Stimulated activated naive CD8-positive, alpha-beta T cell treated with anti-CD3 and anti-CD28 coated beads, Interleukin-15, amount 100 ng/mL, for 72 hours (primary cell): ENCODE results near the gene CRBN.
A peak's percentile ranks its signal among the peaks of the same experiment; 100 is the strongest.

Experiments used
- ATAC-seq: fragments of 150-1000 bp; cut with Tn5 transposase; 2 replicates; pipeline ENCODE4 v1.10.0; 2021; ENCODE audit warnings: mild to moderate bottlenecking, moderate library complexity
- DNase-seq, 2 donors: peaks; one replicate each; pipeline ENCODE4 v3.0.0; 2021 to 2022
- H3K27ac Mint-ChIP-seq, 2 donors: one replicate each; pipeline ENCODE4 v1.8.0; 2022; ENCODE audit warnings: mild to moderate bottlenecking in 2 of 2, mixed read lengths in 2 of 2, moderate library complexity in 2 of 2
- H3K27me3 Mint-ChIP-seq: one replicate; pipeline ENCODE4 v1.8.0; 2022; ENCODE audit warnings: mixed read lengths
- H3K4me1 Mint-ChIP-seq: one replicate; pipeline ENCODE4 v1.8.0; 2022; ENCODE audit warnings: mild to moderate bottlenecking, mixed read lengths
- H3K4me3 Mint-ChIP-seq, 2 donors: one replicate each; pipeline ENCODE4 v1.8.0; 2022; ENCODE audit warnings: mild to moderate bottlenecking in 2 of 2, mixed read lengths in 2 of 2, moderate library complexity in 1 of 2
- H3K9me3 Mint-ChIP-seq, 2 donors: one replicate each; pipeline ENCODE4 v1.8.0; 2022; ENCODE audit warnings: mixed read lengths in 2 of 2

CRBN gene

DNA sequence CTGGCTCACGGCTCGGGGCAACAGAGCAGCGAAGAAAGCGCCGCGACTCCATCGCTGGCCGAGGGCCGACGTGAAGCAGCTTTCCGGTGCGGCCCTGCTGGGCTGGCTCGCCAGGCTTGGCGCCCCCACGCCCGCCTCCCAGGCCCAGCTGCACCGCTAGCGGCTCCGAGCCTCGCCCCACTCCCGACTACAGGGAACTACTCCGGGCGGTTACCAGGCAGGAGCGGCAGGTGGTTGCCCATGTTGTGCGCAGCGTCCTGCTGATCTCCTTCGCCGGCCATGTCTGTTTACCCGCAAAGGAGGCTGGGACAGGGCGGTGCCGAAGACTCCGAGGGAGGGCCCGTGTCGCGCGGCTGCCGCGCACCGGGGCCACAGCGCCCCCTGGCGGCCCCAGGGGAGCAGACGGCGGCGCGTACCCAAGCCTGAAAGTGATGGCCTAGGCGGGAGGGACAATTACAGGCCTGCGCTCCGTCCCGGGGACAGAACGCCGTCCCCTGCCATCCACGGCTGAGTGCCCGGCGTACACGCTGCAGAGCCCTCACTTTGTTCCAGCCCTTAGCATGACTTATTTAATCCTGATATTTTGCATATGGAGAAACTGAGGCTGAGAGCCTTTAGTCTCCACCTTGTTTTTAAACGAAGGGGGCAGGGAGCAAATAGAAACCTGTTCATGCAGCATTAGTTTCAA is at the start of gene CRBN:
Gene CRBN (minus strand): TSS at position 285 of the 688 bp plus-strand sequence. CDS start 4 bp downstream, at position 281.
- peak; percentile 89 for DNase-seq
- Mint-ChIP-seq H3K27me3 (no peaks in the 10 kb centered on the region), H3K9me3 (no peaks in the 10 kb centered on the region), H3K4me1 (peaks cover 50% of the 10 kb centered on the region), H3K4me3 (peak within 1 kb of the TSS; percentile 87 to 96), H3K27ac (peak within 1 kb of the TSS; percentile 59 to 96)
- ATAC-seq, result peak; percentile 95

DNA sequence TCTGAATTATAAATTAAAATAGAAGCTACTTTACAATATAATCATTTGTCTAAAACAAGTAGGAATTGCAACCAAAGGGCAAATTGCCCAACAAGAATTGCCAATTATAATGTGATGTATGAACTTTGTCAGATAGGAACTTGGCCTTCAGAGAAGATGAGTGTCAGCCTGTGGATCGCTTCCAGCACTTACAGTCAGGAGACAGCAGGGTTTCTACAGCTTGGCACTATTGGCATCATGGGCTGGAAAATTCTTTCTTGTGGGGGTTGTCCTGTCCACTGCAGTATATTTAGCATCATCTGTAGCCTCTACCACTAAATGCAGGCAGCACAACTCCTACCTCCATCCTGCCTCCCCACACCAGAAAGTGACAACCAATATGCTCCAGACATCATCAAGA is 48.1 kb upstream of the CRBN start:
- Mint-ChIP-seq H3K4me1 (no peaks in the 10 kb centered on the region), H3K9me3 (peaks cover 7 to 9% of the 10 kb centered on the region in 2 donors), H3K27ac (no peak overlapping the region), H3K4me3 (no peak overlapping the region), H3K27me3 (no peaks in the 10 kb centered on the region)
- ATAC-seq (no peak), DNase-seq (no peak)

DNA sequence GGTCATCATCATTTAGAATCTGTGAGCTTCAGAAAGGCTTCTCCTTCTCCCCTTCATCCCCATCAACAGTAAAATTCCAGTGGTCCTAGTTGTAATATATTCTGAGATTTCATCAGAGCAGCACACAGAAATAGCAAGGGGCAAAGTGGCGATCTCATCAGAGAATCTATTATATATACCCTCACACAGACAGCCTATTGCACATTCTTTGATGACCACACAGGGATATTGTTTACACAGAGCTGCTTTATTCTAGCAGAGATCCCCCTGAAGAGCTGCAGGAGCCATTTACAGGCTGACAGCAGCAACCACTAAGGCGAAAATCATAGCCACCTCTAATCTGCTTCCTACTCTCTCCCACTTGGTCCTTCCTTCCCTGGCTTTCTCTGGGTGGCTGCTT is 42.0 kb upstream of the CRBN start:
- H3K9me3 Mint-ChIP-seq, result no peaks in the 10 kb centered on the region
- H3K27ac Mint-ChIP-seq, result no peak overlapping the region
- H3K27me3 Mint-ChIP-seq, result no peaks in the 10 kb centered on the region
- H3K4me1 Mint-ChIP-seq, result no peaks in the 10 kb centered on the region
- H3K4me3 Mint-ChIP-seq, result no peak overlapping the region
- ATAC-seq, result no peak
- no peak for DNase-seq

DNA sequence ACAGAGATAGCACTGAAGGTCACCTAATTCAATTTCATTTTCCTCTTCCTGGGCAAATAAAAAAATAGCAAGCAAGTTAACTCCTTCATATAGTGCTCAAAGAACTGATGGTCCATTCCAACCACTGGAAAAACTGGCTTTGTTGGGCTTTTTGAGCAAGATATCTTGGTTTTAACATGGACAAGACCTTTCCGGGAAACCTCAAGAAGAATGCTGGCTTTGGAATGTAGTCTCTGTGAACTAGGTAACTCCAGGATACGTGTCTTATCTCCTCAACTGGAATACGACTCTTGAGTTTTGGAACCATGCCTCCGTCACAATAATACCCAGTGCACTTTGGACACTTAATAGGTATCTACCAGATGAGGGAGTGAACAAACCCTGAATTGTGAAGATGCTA is 36.9 kb upstream of the CRBN start:
- Mint-ChIP-seq H3K9me3 (no peaks in the 10 kb centered on the region), H3K27ac (no peak overlapping the region), H3K27me3 (no peaks in the 10 kb centered on the region), H3K4me1 (no peaks in the 10 kb centered on the region), H3K4me3 (no peak overlapping the region)
- ATAC-seq, result no peak
- no peak for DNase-seq

DNA sequence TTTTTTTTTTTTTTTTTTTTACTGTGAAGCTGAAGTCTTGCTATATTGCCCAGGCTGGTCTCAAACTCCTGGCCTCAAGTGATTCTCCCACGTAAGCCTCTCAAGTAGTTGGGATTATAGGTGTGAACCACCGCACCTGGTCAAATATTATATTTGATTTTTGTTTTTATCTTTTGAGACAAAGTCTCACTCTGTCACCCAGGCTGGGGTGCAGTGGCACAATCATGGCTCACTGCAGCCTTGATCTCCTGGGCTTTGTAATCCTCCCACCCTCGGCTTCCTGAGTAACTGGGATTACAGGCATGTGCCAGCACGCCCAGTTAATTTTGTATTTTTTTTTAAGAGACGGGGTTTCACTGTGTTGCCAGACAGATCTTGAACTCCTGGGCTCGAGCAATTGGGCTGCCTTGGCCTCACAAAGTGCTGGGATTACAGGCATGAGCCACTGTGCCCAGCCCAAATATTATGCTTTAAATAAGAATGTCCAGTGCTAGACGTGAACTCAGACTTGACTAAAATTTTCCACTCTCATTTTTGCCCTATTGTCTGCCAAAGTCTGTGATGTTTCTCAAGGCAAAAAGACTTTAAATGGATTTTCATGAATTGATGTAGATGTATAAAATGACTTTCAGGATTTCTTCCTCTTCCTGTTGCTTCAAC is 33.4 kb upstream of the CRBN start:
- no peak overlapping the region for H3K27ac Mint-ChIP-seq
- no peak overlapping the region for H3K4me3 Mint-ChIP-seq
- no peaks in the 10 kb centered on the region for H3K4me1 Mint-ChIP-seq
- H3K9me3 Mint-ChIP-seq, result no peaks in the 10 kb centered on the region
- no peaks in the 10 kb centered on the region for H3K27me3 Mint-ChIP-seq
- DNase-seq (no peak), ATAC-seq (no peak)

DNA sequence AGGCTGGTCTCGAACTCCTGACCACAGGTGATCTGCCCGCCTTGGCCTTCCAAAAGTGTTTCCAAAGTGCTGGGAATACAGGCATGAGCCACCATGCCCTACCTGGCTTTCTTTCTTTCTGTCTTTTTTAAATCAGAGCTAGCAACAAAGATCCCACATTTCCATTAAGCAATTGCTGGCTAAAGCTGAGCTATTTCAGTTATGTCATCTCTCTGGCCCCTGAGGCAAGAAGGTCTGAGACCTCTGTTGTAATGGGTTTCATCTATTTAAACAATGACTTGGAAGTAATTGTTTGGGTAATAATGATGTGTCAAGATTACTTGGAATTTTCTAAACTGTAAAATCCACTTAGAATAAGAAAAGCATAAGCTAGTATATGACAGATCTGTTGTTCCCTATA is 30.2 kb upstream of the CRBN start:
- H3K27me3 Mint-ChIP-seq, result no peaks in the 10 kb centered on the region
- H3K27ac Mint-ChIP-seq, result no peak overlapping the region
- no peak for ATAC-seq
- H3K9me3 Mint-ChIP-seq, result no peaks in the 10 kb centered on the region
- no peak overlapping the region for H3K4me3 Mint-ChIP-seq
- no peaks in the 10 kb centered on the region for H3K4me1 Mint-ChIP-seq
- no peak for DNase-seq

DNA sequence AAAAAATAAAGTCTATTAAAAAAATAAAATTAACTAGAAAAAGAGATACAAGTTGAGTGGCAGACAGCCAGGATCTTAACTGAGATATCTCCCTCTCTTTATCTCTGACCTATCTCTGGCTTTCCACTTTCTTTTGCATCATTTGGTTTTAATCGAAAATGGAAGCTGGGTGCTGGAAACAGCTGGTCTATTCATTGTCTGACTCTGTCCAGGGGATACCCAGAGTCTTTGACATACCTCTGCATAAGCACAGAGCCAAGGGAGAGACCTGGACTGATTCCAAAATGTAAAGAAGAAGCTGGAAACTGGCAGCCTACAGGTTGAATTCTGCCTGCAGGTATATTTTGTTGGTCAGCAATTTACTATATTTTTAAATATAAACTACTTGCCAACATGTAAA is 29.6 kb upstream of the CRBN start:
- Mint-ChIP-seq H3K4me1 (no peaks in the 10 kb centered on the region), H3K27ac (no peak overlapping the region), H3K9me3 (no peaks in the 10 kb centered on the region), H3K27me3 (no peaks in the 10 kb centered on the region), H3K4me3 (no peak overlapping the region)
- ATAC-seq (no peak), DNase-seq (no peak)

DNA sequence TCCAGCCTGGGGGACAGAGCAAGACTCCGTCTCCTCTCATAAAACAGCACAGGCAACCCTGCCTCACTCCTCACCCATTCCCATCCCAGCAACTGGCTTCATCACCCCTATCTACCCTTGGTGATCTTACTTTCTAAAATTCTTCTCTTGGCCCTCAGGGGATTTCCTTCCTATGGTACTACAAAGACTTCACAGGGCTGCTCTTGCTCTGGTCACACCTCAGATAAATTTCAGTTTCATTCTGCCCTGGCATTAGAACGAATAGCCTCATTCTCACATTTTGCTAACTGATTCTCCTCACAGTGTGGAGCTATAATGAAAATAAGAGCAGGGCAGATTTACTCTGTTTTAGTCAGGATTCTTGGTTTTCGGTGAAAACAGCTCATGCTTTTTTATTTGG is 22.1 kb upstream of the CRBN start:
- H3K4me3 Mint-ChIP-seq, result no peak overlapping the region
- ATAC-seq (peak; percentile 91), DNase-seq (no peak)
- H3K9me3 Mint-ChIP-seq, result no peaks in the 10 kb centered on the region
- peaks cover 18% of the 10 kb centered on the region for H3K4me1 Mint-ChIP-seq
- H3K27ac Mint-ChIP-seq, result no peak overlapping the region
- H3K27me3 Mint-ChIP-seq, result no peaks in the 10 kb centered on the region

DNA sequence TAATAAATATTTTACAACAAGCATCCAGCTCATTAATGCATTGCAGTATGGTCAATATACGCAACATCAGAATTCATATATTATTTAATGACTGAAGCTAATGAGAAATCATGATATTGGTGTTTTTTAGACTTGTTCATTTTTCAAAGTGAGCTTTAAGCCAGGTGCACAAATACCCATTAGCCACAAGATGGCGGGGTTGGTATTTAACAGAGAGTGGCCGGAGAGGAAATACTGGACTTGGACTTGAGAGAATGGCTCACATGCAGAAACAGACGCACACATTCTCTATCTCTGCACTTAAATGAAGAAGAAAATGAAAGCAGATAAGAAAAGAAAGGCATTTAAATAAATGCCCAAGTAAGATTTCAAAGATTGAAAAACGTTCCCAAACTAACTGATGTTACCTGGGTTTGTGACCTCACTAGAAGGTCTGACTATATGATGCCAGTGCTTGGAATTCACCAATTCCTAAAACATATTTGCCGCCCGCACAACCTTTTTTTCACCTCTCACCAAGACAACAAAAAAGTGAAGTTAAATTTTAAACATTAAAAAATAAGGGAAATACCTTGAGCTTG is 21.2 kb upstream of the CRBN start:
- peak in 1 of 2 donors; percentile 35 for DNase-seq
- ATAC-seq, result no peak
- Mint-ChIP-seq H3K9me3 (no peaks in the 10 kb centered on the region), H3K4me1 (peaks cover 18% of the 10 kb centered on the region), H3K27me3 (no peaks in the 10 kb centered on the region), H3K4me3 (no peak overlapping the region), H3K27ac (no peak overlapping the region)

DNA sequence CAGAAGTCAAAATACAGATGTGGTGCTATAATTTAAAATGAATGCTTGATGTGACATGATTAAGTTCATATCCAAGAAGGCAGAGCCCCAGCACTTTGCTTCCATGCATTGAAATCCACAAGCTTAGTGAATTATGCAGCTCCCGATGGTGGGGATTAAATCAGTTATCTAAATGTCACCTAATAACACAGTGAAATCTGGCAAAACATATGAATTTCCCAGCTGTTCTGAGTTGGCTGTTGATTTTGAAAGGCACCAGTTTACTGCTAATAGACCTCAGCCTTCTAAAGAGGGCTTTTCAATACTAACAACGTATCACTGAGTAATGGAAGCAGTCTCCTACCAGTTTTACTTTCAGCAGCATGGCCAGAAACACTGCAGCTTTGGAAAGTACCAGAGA is 19.8 kb upstream of the CRBN start:
- H3K4me3 Mint-ChIP-seq, result no peak overlapping the region
- DNase-seq (no peak), ATAC-seq (no peak)
- H3K27me3 Mint-ChIP-seq, result no peaks in the 10 kb centered on the region
- no peak overlapping the region for H3K27ac Mint-ChIP-seq
- no peaks in the 10 kb centered on the region for H3K9me3 Mint-ChIP-seq
- peaks cover 18% of the 10 kb centered on the region for H3K4me1 Mint-ChIP-seq

DNA sequence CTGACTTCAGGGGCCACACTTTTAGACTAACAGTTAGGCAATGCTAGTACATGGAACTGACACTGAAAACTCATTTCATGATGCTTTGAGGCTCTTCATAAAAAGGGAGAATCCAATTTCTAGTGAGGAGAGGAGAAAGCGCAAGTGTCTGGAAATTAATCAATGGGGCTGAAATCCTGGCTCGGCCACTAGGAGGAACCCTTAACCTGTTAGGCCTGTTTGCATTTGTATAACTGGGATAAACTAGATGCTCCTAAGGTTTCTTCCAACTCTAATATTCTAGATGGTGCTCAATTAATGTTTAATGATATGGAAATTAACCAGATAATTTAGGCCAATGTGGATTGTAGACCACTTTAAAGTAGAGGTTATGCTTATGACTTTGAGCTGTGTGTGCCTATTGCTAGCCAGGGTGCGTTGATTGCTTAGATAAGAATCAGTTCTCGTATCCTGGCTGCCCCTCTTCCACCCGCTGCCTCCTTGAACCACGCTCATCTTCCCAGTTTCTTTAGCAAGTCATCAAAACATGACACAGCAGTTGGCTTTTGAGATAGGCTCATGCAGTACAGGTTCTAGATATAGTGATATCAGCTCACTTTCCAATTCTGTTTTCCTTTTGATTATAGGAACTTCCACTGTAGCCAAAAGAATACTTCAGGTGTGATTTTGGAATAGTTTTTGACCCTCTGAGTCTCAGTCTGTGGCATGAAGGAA is 16.8 kb upstream of the CRBN start:
- Mint-ChIP-seq H3K9me3 (no peaks in the 10 kb centered on the region), H3K4me1 (peaks cover 23% of the 10 kb centered on the region), H3K4me3 (no peak overlapping the region), H3K27ac (no peak overlapping the region), H3K27me3 (no peaks in the 10 kb centered on the region)
- no peak for DNase-seq
- ATAC-seq, result no peak

DNA sequence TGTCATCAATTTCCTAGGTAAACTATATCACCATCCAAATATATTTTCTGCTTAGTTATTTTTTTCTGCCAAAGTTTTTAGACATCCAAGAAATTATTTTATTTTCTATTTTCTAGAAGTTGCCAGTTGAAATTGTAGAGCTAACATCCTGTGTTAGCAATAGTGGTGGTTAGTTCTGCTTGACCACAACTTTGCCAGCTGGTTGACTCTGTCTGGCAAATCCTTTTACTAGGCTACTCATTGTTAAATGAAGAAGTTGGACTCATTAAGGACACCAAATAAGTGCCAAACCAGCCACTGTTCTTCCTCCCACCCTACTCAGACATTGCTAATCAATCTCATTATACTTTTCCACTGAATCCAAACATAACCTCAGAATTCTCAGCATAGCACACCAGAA is 15.4 kb upstream of the CRBN start:
- ATAC-seq, result no peak
- H3K4me3 Mint-ChIP-seq, result no peak overlapping the region
- no peaks in the 10 kb centered on the region for H3K9me3 Mint-ChIP-seq
- peaks cover 19% of the 10 kb centered on the region for H3K4me1 Mint-ChIP-seq
- DNase-seq, result no peak
- H3K27ac Mint-ChIP-seq, result no peak overlapping the region
- no peaks in the 10 kb centered on the region for H3K27me3 Mint-ChIP-seq

DNA sequence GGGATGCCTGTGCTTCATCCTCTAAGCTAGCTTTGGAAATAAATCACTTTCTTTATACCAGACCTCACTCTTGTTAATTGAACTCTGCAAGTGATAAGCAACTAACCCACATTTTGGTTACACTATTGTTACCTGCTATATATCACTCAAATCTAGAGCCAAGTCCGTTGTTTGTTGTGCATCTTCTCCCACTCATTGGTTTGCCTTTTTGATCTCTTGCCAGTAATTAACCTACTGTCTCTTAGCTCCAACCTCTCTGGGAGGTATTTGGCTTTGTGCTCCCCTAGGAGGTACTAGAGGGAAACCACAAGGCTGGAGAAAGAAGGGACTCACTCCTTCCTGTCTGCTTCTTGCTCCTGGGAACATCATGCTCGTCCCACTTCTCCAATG is 12.8 kb upstream of the CRBN start:
- no peaks in the 10 kb centered on the region for H3K27me3 Mint-ChIP-seq
- H3K9me3 Mint-ChIP-seq, result peaks cover 0 to 7% of the 10 kb centered on the region in 2 donors
- peaks cover 24% of the 10 kb centered on the region for H3K4me1 Mint-ChIP-seq
- peak overlapping the region; percentile 22 to 42 for H3K4me3 Mint-ChIP-seq
- no peak for DNase-seq
- peak overlapping the region in 1 of 2 donors; percentile 65 for H3K27ac Mint-ChIP-seq
- peak; percentile 65 for ATAC-seq

DNA sequence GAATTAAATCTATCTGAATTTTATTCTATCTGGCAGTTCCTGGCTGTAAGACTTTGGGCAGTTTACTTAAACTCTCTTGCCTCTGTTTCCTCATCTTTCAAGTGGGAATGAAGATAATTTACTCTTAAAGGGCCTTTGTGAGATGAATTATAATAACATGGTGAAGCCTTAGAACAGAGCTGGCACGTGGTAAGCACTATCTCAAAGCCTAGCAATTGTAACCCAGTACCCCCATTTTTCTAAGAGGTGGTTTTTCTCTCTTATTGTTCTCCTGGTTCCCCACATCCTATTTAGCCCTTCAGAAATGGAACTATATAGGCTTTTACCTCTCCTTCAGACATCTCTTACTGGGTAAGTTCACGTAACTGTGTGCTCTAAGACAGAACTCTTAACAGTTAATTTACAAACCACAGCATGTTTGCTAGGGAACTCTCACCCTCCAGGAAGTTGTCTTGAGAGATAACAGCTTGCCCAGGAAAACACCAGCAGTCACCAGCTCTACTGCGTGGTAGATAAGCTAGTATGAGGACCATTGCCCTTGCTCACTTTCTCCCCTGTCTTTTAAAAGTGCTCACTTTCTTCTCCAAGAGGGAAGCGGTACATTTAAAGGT is 12.3 kb upstream of the CRBN start:
- peaks cover 0 to 9% of the 10 kb centered on the region in 2 donors for H3K9me3 Mint-ChIP-seq
- peaks cover 24% of the 10 kb centered on the region for H3K4me1 Mint-ChIP-seq
- H3K27me3 Mint-ChIP-seq, result no peaks in the 10 kb centered on the region
- ATAC-seq (peak; percentile 74), DNase-seq (no peak)
- peak overlapping the region; percentile 1 to 42 for H3K4me3 Mint-ChIP-seq
- H3K27ac Mint-ChIP-seq, result peak overlapping the region in 1 of 2 donors; percentile 68

DNA sequence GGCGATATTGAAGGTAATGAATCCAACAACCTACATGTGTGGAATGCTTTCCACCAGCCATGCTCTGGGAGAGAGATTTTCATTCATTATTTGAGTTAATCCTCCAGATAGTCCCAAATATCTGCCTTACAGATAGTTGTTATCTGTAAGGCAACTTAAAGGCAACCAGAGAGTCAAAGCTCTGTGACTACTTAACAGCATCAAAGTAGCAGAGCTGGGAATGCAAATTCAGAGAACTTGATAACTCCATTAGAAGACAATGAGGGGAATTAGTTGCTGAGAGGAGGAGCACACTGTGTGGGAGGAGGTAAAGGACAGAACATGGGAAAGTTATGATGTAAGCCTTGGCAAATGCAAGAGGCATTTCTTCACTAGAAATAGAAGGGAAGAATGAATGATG is 10.5 kb upstream of the CRBN start:
- no peak overlapping the region for H3K4me3 Mint-ChIP-seq
- peaks cover 24% of the 10 kb centered on the region for H3K4me1 Mint-ChIP-seq
- H3K27ac Mint-ChIP-seq, result no peak overlapping the region
- ATAC-seq (no peak), DNase-seq (no peak)
- peaks cover 6 to 20% of the 10 kb centered on the region in 2 donors for H3K9me3 Mint-ChIP-seq
- H3K27me3 Mint-ChIP-seq, result no peaks in the 10 kb centered on the region
